ENCODE results near the gene TACR2. TPM values are rescaled to one million over a fixed set of nuclear protein-coding genes. Genes with fewer than 3 reads are reported as not detected.
A peak's percentile ranks its signal among the peaks of the same experiment; 100 is the strongest.

TACR2 gene
- total RNA-seq, 5 donors from 2014 or later (not counting 1 experiment from before 2014, with no cell fraction given) = not detected

DNA sequence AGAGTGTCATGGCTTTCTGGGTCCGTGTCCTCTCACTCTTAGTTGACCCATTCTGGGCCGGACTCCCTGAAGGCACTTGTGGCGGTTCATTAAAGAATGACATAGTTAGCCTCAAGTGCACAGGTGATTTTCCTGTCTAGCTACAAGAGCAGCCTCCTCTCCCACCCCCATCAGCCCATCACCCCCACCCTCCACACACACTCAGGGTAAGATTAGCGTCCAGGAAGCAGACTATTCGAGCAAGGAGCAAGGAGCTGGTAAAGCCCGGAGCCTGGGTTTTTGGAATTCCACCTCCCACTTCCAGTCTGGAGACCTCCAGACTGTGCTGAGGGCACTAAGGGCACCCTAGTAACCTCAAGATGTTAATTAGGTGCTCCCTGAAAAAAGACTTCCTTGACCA is 39.5 kb downstream of the TACR2 start:
- Histone ChIP-seq H3K27me3 (replicated peaks in 1 of 2; ENCODE audit: control insufficient read depth in 2 of 2, extremely low read depth in 1 of 2, insufficient read depth in 2 of 2, low read length in 1 of 2) (no peaks in the 10 kb centered on the region), H3K27ac (ENCODE audit: low read length) (no peak overlapping the region), H3K4me1 (ENCODE audit: control insufficient read depth in 1 of 2, extremely low read depth in 1 of 2, insufficient read depth in 2 of 2, low read length in 2 of 2) (peaks cover 0 to 17% of the 10 kb centered on the region in 2 experiments), H3K9me3 (no peaks in the 10 kb centered on the region), H3K36me3 (ENCODE audit: control insufficient read depth in 2 of 2, extremely low read depth in 1 of 2, insufficient read depth in 1 of 2, low read length in 1 of 2) (peaks cover 7 to 83% of the 10 kb centered on the region in 2 donors), H3K4me3 (ENCODE audit: control insufficient read depth in 1 of 2, extremely low read depth in 1 of 2, low read length in 1 of 2) (no peak overlapping the region)
- WGBS (ENCODE audit: insufficient coverage) = 96% methylated on average over 5 of the region's 6 CpGs
- no peak for DNase-seq
- Mint-ChIP-seq H3K27me3 (no peaks in the 10 kb centered on the region), H3K36me3 (peaks cover 55% of the 10 kb centered on the region), H3K9me3 (no peaks in the 10 kb centered on the region), H3K27ac (peak overlapping the region; percentile 36 to 58), H3K4me3 (no peak overlapping the region), H3K4me1 (peaks cover 15 to 16% (median 16%) of the 10 kb centered on the region in 3 donors)
- no peak for ATAC-seq (replicated peaks in 1 of 4)
- CTCF ChIA-PET = no interaction called here
- POLR2A ChIA-PET = no interaction called here

DNA sequence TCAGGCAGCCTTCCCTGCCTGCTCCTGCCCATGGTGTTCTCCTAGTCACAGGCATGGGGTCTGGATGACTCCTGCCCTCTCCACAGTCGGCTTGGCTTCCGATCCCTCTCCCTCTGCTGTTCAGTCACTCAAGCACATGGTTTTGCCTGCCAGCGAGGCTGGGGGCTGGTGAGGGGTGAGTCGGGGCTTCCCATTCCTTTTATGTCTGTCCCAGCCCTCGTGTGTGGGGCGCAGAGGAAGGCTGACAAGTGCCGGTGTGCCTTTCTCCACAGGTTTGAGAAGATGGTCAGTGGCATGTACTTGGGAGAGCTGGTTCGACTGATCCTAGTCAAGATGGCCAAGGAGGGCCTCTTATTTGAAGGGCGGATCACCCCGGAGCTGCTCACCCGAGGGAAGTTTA is 40.1 kb downstream of the TACR2 start:
- no peaks in the 10 kb centered on the region for H3K27me3 Mint-ChIP-seq
- H3K4me3 Mint-ChIP-seq = no peak overlapping the region
- Histone ChIP-seq H3K27ac (ENCODE audit: low read length) (no peak overlapping the region), H3K4me1 (ENCODE audit: control insufficient read depth in 1 of 2, extremely low read depth in 1 of 2, insufficient read depth in 2 of 2, low read length in 2 of 2) (peaks cover 0 to 17% of the 10 kb centered on the region in 2 experiments), H3K4me3 (ENCODE audit: control insufficient read depth in 1 of 2, extremely low read depth in 1 of 2, low read length in 1 of 2) (no peak overlapping the region), H3K27me3 (replicated peaks in 1 of 2; ENCODE audit: control insufficient read depth in 2 of 2, extremely low read depth in 1 of 2, insufficient read depth in 2 of 2, low read length in 1 of 2) (no peaks in the 10 kb centered on the region), H3K9me3 (no peaks in the 10 kb centered on the region), H3K36me3 (ENCODE audit: control insufficient read depth in 2 of 2, extremely low read depth in 1 of 2, insufficient read depth in 1 of 2, low read length in 1 of 2) (peaks cover 7 to 83% of the 10 kb centered on the region in 2 donors)
- H3K9me3 Mint-ChIP-seq = no peaks in the 10 kb centered on the region
- POLR2A ChIA-PET = no interaction called here
- WGBS (ENCODE audit: insufficient coverage) = over 99% methylated on average over 9 of the region's 11 CpGs
- DNase-seq (no peak), ATAC-seq (replicated peaks in 1 of 4) (no peak)
- peaks cover 61% of the 10 kb centered on the region for H3K36me3 Mint-ChIP-seq
- H3K4me1 Mint-ChIP-seq = peaks cover 15 to 20% (median 19%) of the 10 kb centered on the region in 3 donors
- peak overlapping the region; percentile 39 to 52 for H3K27ac Mint-ChIP-seq
- CTCF ChIA-PET = no interaction called here

DNA sequence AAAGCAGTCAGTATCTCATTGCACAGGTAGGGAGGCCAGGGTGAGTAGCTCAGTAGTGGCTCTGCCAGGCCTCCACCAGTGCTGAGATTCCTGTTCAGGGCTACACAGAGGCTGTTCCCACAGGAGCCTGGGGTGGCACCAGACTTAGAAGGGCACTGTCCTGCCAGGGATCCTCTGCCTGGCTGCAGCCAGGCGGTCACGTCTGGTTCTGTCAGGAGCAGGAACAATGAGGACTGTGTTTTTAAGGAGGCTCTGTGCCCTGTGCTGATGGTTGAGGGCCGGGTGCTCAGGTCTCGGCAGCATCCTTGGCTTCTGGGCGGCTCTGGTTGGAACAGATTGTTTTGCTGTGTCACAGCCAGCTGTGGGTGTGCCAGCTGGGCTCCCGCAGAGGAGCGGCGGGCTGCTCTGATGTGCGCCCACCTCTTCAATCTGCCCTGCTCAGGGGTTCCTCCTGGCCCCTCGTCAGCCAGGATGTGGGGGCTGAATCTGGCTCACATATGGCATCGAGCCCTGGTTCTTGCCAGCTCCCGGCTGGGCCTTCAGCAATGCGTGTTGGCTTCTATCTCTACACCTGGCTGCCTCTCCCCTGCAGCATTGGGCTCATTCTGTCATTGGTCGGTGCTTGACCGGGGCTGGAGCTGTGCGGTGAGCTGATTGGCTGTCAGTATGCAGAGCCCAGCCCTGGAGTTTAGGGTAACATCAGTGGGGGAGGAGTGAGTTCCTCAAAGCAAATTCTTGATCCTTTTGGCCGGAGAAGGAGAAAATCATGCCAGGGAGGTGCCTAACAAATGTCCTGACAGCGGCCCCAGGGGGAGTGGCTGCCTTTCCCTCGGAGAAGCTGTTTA is 41.2 kb downstream of the TACR2 start:
- Mint-ChIP-seq H3K27me3 (no peaks in the 10 kb centered on the region), H3K4me1 (peaks cover 15 to 21% (median 20%) of the 10 kb centered on the region in 3 donors), H3K27ac (peak overlapping the region; percentile 54 to 72), H3K9me3 (no peaks in the 10 kb centered on the region), H3K36me3 (peaks cover 67% of the 10 kb centered on the region), H3K4me3 (no peak overlapping the region)
- Histone ChIP-seq H3K27ac (ENCODE audit: low read length) (no peak overlapping the region), H3K4me3 (ENCODE audit: control insufficient read depth in 1 of 2, extremely low read depth in 1 of 2, low read length in 1 of 2) (no peak overlapping the region), H3K27me3 (replicated peaks in 1 of 2; ENCODE audit: control insufficient read depth in 2 of 2, extremely low read depth in 1 of 2, insufficient read depth in 2 of 2, low read length in 1 of 2) (no peaks in the 10 kb centered on the region), H3K4me1 (ENCODE audit: control insufficient read depth in 1 of 2, extremely low read depth in 1 of 2, insufficient read depth in 2 of 2, low read length in 2 of 2) (peaks cover 0 to 17% of the 10 kb centered on the region in 2 experiments), H3K36me3 (ENCODE audit: control insufficient read depth in 2 of 2, extremely low read depth in 1 of 2, insufficient read depth in 1 of 2, low read length in 1 of 2) (peaks cover 7 to 89% of the 10 kb centered on the region in 2 donors), H3K9me3 (no peaks in the 10 kb centered on the region)
- WGBS (ENCODE audit: insufficient coverage) = 81% methylated on average over 15 of the region's 19 CpGs
- peak in 3 of 4 experiments; percentile 19 to 35 (median 26) for ATAC-seq (replicated peaks in 1 of 4)
- DNase-seq = no peak
- POLR2A ChIA-PET = no interaction called here
- CTCF ChIA-PET = no interaction called here

DNA sequence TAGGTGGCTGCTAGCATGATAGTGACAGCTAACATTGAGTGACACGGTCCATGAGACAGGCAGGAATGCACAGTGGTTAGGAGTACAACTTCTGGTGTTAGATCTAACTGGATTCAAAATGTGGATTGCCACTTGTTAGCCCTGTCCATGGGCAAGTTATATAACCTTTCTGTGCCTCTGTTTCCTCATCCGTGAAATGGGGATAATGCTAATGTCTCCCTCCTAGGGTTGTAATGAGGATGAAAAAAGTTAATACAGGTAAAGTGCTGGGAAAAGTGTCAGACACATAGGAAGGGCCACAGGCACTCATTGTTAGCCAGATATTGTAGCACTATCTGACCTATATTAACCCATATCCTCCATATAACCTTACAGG is 41.8 kb downstream of the TACR2 start:
- ATAC-seq (replicated peaks in 1 of 4) = no peak
- Mint-ChIP-seq H3K4me1 (peaks cover 15 to 21% (median 20%) of the 10 kb centered on the region in 3 donors), H3K4me3 (no peak overlapping the region), H3K36me3 (peaks cover 68% of the 10 kb centered on the region), H3K27me3 (no peaks in the 10 kb centered on the region), H3K27ac (peak overlapping the region; percentile 32 to 72), H3K9me3 (no peaks in the 10 kb centered on the region)
- no peaks in the 10 kb centered on the region for H3K27me3 ChIP-seq (replicated peaks in 1 of 2; ENCODE audit: control insufficient read depth in 2 of 2, extremely low read depth in 1 of 2, insufficient read depth in 2 of 2, low read length in 1 of 2)
- POLR2A ChIA-PET = no interaction called here
- H3K4me3 ChIP-seq (ENCODE audit: control insufficient read depth in 1 of 2, extremely low read depth in 1 of 2, low read length in 1 of 2) = no peak overlapping the region
- peaks cover 10 to 89% of the 10 kb centered on the region in 2 donors for H3K36me3 ChIP-seq (ENCODE audit: control insufficient read depth in 2 of 2, extremely low read depth in 1 of 2, insufficient read depth in 1 of 2, low read length in 1 of 2)
- DNase-seq = no peak
- peaks cover 0 to 17% of the 10 kb centered on the region in 2 experiments for H3K4me1 ChIP-seq (ENCODE audit: control insufficient read depth in 1 of 2, extremely low read depth in 1 of 2, insufficient read depth in 2 of 2, low read length in 2 of 2)
- no peaks in the 10 kb centered on the region for H3K9me3 ChIP-seq
- H3K27ac ChIP-seq (ENCODE audit: low read length) = no peak overlapping the region
- CTCF ChIA-PET = no interaction called here
- 100% methylated on average over 1 of the region's 2 CpGs for WGBS (ENCODE audit: insufficient coverage)

DNA sequence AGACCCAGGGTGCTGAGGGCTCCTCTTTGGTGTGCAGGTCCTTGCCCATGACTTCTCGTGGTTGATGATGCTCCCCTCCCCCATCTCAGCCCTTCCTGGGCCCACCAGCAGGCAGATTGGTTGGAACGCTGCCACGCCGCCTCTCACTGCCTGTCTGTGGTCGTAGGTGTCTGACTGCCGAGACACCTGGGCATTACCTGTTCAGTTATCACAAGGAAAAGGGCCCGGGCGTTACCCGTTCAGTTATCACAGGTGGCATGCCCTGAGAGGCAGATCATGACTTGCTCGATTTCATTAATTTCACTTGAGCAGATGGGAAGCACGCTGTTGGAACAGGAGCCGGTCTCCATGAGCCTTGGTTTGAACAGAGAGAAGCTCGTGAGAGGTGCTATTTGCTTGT is 42.5 kb downstream of the TACR2 start:
- peak in 1 of 35 experiments; percentile 28 for DNase-seq
- H3K36me3 Mint-ChIP-seq = peaks cover 66% of the 10 kb centered on the region
- Histone ChIP-seq H3K36me3 (ENCODE audit: control insufficient read depth in 2 of 2, extremely low read depth in 1 of 2, insufficient read depth in 1 of 2, low read length in 1 of 2) (peaks cover 15 to 88% of the 10 kb centered on the region in 2 donors), H3K27ac (ENCODE audit: low read length) (no peak overlapping the region), H3K4me3 (ENCODE audit: control insufficient read depth in 1 of 2, extremely low read depth in 1 of 2, low read length in 1 of 2) (no peak overlapping the region), H3K4me1 (ENCODE audit: control insufficient read depth in 1 of 2, extremely low read depth in 1 of 2, insufficient read depth in 2 of 2, low read length in 2 of 2) (peaks cover 0 to 17% of the 10 kb centered on the region in 2 experiments), H3K27me3 (replicated peaks in 1 of 2; ENCODE audit: control insufficient read depth in 2 of 2, extremely low read depth in 1 of 2, insufficient read depth in 2 of 2, low read length in 1 of 2) (no peaks in the 10 kb centered on the region), H3K9me3 (no peaks in the 10 kb centered on the region)
- CTCF ChIA-PET = no interaction called here
- peaks cover 15 to 21% (median 20%) of the 10 kb centered on the region in 3 donors for H3K4me1 Mint-ChIP-seq
- no peaks in the 10 kb centered on the region for H3K27me3 Mint-ChIP-seq
- POLR2A ChIA-PET = no interaction called here
- ATAC-seq (replicated peaks in 1 of 4) = no peak
- WGBS (ENCODE audit: insufficient coverage) = 83% methylated on average over 13 of the region's 13 CpGs
- peak overlapping the region; percentile 70 to 72 for H3K27ac Mint-ChIP-seq
- H3K4me3 Mint-ChIP-seq = no peak overlapping the region
- H3K9me3 Mint-ChIP-seq = no peaks in the 10 kb centered on the region

- ATAC-seq (replicated peaks in 1 of 4) = no peak
- H3K4me1 ChIP-seq (ENCODE audit: control insufficient read depth in 1 of 2, extremely low read depth in 1 of 2, insufficient read depth in 2 of 2, low read length in 2 of 2) = peaks cover 0 to 17% of the 10 kb centered on the region in 2 experiments
- WGBS (ENCODE audit: insufficient coverage) = 93% methylated on average over 2 of the region's 9 CpGs
- no peak overlapping the region for H3K4me3 Mint-ChIP-seq
- no peaks in the 10 kb centered on the region for H3K9me3 Mint-ChIP-seq
- H3K27ac Mint-ChIP-seq = peak overlapping the region in 1 of 2 donors; percentile 56
- H3K27ac ChIP-seq (ENCODE audit: low read length) = no peak overlapping the region
- H3K36me3 Mint-ChIP-seq = peaks cover 52% of the 10 kb centered on the region
- H3K4me3 ChIP-seq (ENCODE audit: control insufficient read depth in 1 of 2, extremely low read depth in 1 of 2, low read length in 1 of 2) = no peak overlapping the region
- ChIA-PET CTCF (no interaction called here), POLR2A (no interaction called here)
- peaks cover 15 to 20% (median 19%) of the 10 kb centered on the region in 3 donors for H3K4me1 Mint-ChIP-seq
- H3K27me3 ChIP-seq (replicated peaks in 1 of 2; ENCODE audit: control insufficient read depth in 2 of 2, extremely low read depth in 1 of 2, insufficient read depth in 2 of 2, low read length in 1 of 2) = no peaks in the 10 kb centered on the region
- no peak for DNase-seq
- H3K36me3 ChIP-seq (ENCODE audit: control insufficient read depth in 2 of 2, extremely low read depth in 1 of 2, insufficient read depth in 1 of 2, low read length in 1 of 2) = peaks cover 18 to 90% of the 10 kb centered on the region in 2 donors
- H3K27me3 Mint-ChIP-seq = no peaks in the 10 kb centered on the region
- no peaks in the 10 kb centered on the region for H3K9me3 ChIP-seq
Measured at GRCh38 chr10:69372126-69372980, 44.4 kb downstream of the TACR2 start.

Measured in T-cell (primary cell).